Suprapubic skin (tissue), 4 donors: ENCODE measurements around the gene NSA2. TPM values are rescaled to one million over a fixed set of nuclear protein-coding genes. Genes with fewer than 3 reads are reported as not detected.

Source experiments
- DNase-seq, 2 donors: peaks; one replicate each; pipeline ENCODE4 v3.0.0-alpha.2; 2019; ENCODE audit warnings: low spot score in 2 of 2
- H3K27ac ChIP-seq: fragments of 200-600 bp; sonication (generic); one replicate; pipeline ENCODE4 v1.5.1; 2019
- H3K27me3 ChIP-seq: fragments of 200-600 bp; sonication (generic); one replicate; pipeline ENCODE4 v1.5.1; 2019
- H3K36me3 ChIP-seq: fragments of 200-600 bp; sonication (generic); one replicate; pipeline ENCODE4 v1.5.1; 2019
- H3K4me1 ChIP-seq: fragments of 200-600 bp; sonication (generic); one replicate; pipeline ENCODE4 v1.5.1; 2019
- H3K4me3 ChIP-seq: fragments of 200-600 bp; sonication (generic); one replicate; pipeline ENCODE4 v1.5.1; 2019; ENCODE audit warnings: mild to moderate bottlenecking
- H3K9me3 ChIP-seq: fragments of 200-600 bp; sonication (generic); one replicate; pipeline ENCODE4 v1.5.1; 2019
- CTCF ChIP-seq, 2 donors: fragments of 200-600 bp in 1 of 2; fragments of 450-650 bp in 1 of 2; sonication (generic) in 1 of 2; IDR thresholded peaks; one replicate each; pipeline ENCODE4 v1.5.1; 2016 to 2019; ENCODE audit warnings: antibody characterized with exemption in 2 of 2, mild to moderate bottlenecking in 1 of 2, moderate library complexity in 1 of 2
- EP300 ChIP-seq: sonication (generic); formaldehyde crosslinking; IDR thresholded peaks from one replicate; pipeline ENCODE4 v1.6.1; 2017; ENCODE audit warnings: antibody characterized with exemption
- POLR2A ChIP-seq, 2 donors: fragments of 450-650 bp; IDR thresholded peaks; one replicate each; pipeline ENCODE4 v1.6.1; 2017; ENCODE audit warnings: antibody characterized with exemption in 2 of 2, mild to moderate bottlenecking in 2 of 2, moderate library complexity in 2 of 2
- POLR2AphosphoS5 ChIP-seq, 3 donors: sonication (generic); formaldehyde crosslinking; IDR thresholded peaks; one replicate each; pipeline ENCODE4 v1.6.1; 2017; ENCODE audit warnings: antibody characterized with exemption in 3 of 3
- WGBS: methylation state at CpG from one replicate; pipeline ENCODE4 v1.1.5; 2018; 5-methylcytosine and 5-hydroxymethylcytosine counted together
- total RNA-seq, 4 donors: library from RNA; depleted of rRNA; stranded (reverse); fragments of >200 nt; gene quantifications; one replicate each; pipeline ENCODE4 v1.1.0, GENCODE V29; 2016

Gene NSA2
- total RNA-seq, 4 donors from 2014 or later = 47.5 to 93.8 (median 70.2) TPM

GRCh38 chr5:74810915-74811314 is 43.9 kb downstream of the NSA2 start:
- no peaks in the 10 kb centered on the region for H3K27me3 ChIP-seq
- WGBS = 58% methylated on average over 4 of the region's 4 CpGs
- no peak for TF ChIP-seq POLR2A (IDR thresholded peaks at IDR 0.05)
- TF ChIP-seq CTCF (IDR thresholded peaks at IDR 0.05) = no peak
- TF ChIP-seq POLR2AphosphoS5 (IDR thresholded peaks at IDR 0.05) = no peak
- TF ChIP-seq EP300 = no peak
- no peak for DNase-seq
- H3K4me3 ChIP-seq = no peak overlapping the region
- no peaks in the 10 kb centered on the region for H3K4me1 ChIP-seq
- H3K36me3 ChIP-seq = no peaks in the 10 kb centered on the region
- no peak overlapping the region for H3K27ac ChIP-seq
- H3K9me3 ChIP-seq = no peaks in the 10 kb centered on the region

GRCh38 chr5:74816875-74817274 is 49.8 kb downstream of the NSA2 start:
- Histone ChIP-seq H3K4me3 (no peak overlapping the region), H3K4me1 (no peaks in the 10 kb centered on the region), H3K27me3 (no peaks in the 10 kb centered on the region), H3K27ac (no peak overlapping the region), H3K9me3 (no peaks in the 10 kb centered on the region), H3K36me3 (no peaks in the 10 kb centered on the region)
- WGBS = 68% methylated on average over 1 of the region's 1 CpG
- DNase-seq = no peak
- TF ChIP-seq EP300 = no peak
- no peak for TF ChIP-seq CTCF (IDR thresholded peaks at IDR 0.05)
- no peak for TF ChIP-seq POLR2AphosphoS5 (IDR thresholded peaks at IDR 0.05)
- no peak for TF ChIP-seq POLR2A (IDR thresholded peaks at IDR 0.05)

GRCh38 chr5:74822288-74822687 is 55.2 kb downstream of the NSA2 start:
- no peaks in the 10 kb centered on the region for H3K9me3 ChIP-seq
- DNase-seq = no peak
- no peaks in the 10 kb centered on the region for H3K27me3 ChIP-seq
- TF ChIP-seq EP300 (no peak), CTCF (IDR thresholded peaks at IDR 0.05) (no peak), POLR2AphosphoS5 (IDR thresholded peaks at IDR 0.05) (no peak), POLR2A (IDR thresholded peaks at IDR 0.05) (no peak)
- H3K4me3 ChIP-seq = no peak overlapping the region
- H3K27ac ChIP-seq = no peak overlapping the region
- no peaks in the 10 kb centered on the region for H3K4me1 ChIP-seq
- WGBS = 92% methylated on average over 1 of the region's 1 CpG
- no peaks in the 10 kb centered on the region for H3K36me3 ChIP-seq

- Histone ChIP-seq H3K4me3 (no peak overlapping the region), H3K27me3 (no peaks in the 10 kb centered on the region), H3K4me1 (no peaks in the 10 kb centered on the region), H3K36me3 (no peaks in the 10 kb centered on the region), H3K27ac (no peak overlapping the region), H3K9me3 (no peaks in the 10 kb centered on the region)
- DNase-seq = no peak
- TF ChIP-seq EP300 (no peak), CTCF (IDR thresholded peaks at IDR 0.05) (no peak), POLR2A (IDR thresholded peaks at IDR 0.05) (no peak), POLR2AphosphoS5 (IDR thresholded peaks at IDR 0.05) (no peak)
- WGBS = 98% methylated on average over 7 of the region's 7 CpGs
Measured at GRCh38 chr5:74829413-74829812, 62.4 kb downstream of the NSA2 start.

Other genes with a start within 250 kb of the NSA2 start
- 10 to 100 TPM in 2 of 4 donors, 1 to 10 TPM in 2; 6.4 to 19.4 (median 13.0) TPM for gene ENC1, start 126.5 kb upstream of the NSA2 start, total RNA-seq
- 10 to 100 TPM; 46.9 to 85.8 (median 73.8) TPM for gene HEXB, start 82.0 kb upstream of the NSA2 start, total RNA-seq
- gene GFM2, start 132 bp upstream of the NSA2 start, total RNA-seq = 10 to 100 TPM; 19.2 to 24.7 (median 21.2) TPM
- gene FAM169A, start 99.1 kb downstream of the NSA2 start, total RNA-seq = 1 to 10 TPM in 1 of 4 donors, under 1 TPM in 3; 0.15 to 3.1 (median 0.83) TPM